Fibroblast of villous mesenchyme (primary cell): ENCODE data around the gene SIAE. TPM values are rescaled to one million over a fixed set of nuclear protein-coding genes. Genes with fewer than 3 reads are reported as not detected.

Source experiments
- DNase-seq: peaks from one replicate; pipeline ENCODE4 v3.0.0-alpha.2; 2010; ENCODE audit warnings: low read depth
- H3K4me3 ChIP-seq: 2 replicates; pipeline ENCODE4 v1.5.1; 2011; ENCODE audit warnings: low read depth, mild to moderate bottlenecking, low read length
- CTCF ChIP-seq: IDR thresholded peaks from 2 replicates; pipeline ENCODE4 v1.5.1; 2012; ENCODE audit warnings: low read depth, mild to moderate bottlenecking, low read length; ENCODE audit not compliant: insufficient read depth
- total RNA-seq: library from RNA; depleted of rRNA; stranded (reverse); fragments of >200 nt; gene quantifications from 2 replicates; pipeline ENCODE4 v1.2.3, GENCODE V29; 2012

Gene SIAE
- total RNA-seq, 1 donor, result 9.5 TPM

GRCh38 chr11:124669193-124669592, 4.3 kb downstream of the SIAE start:
- peak; percentile 56 for DNase-seq
- TF ChIP-seq CTCF, result peak; percentile 54
- H3K4me3 ChIP-seq, result no peak overlapping the region

- no peak overlapping the region for H3K4me3 ChIP-seq
- no peak for TF ChIP-seq CTCF
- no peak for DNase-seq
Measured at GRCh38 chr11:124667601-124668000, 5.9 kb downstream of the SIAE start.

GRCh38 chr11:124663861-124664260, 9.7 kb downstream of the SIAE start:
- no peak for TF ChIP-seq CTCF
- no peak overlapping the region for H3K4me3 ChIP-seq
- no peak for DNase-seq

GRCh38 chr11:124662106-124662505, 11.4 kb downstream of the SIAE start:
- H3K4me3 ChIP-seq, result no peak overlapping the region
- TF ChIP-seq CTCF, result no peak
- DNase-seq, result no peak

GRCh38 chr11:124661553-124661952, 12.0 kb downstream of the SIAE start:
- no peak for DNase-seq
- no peak for TF ChIP-seq CTCF
- no peak overlapping the region for H3K4me3 ChIP-seq

GRCh38 chr11:124658986-124659385, 14.6 kb downstream of the SIAE start:
- no peak for DNase-seq
- no peak for TF ChIP-seq CTCF

GRCh38 chr11:124658501-124658900, 15.0 kb downstream of the SIAE start:
- H3K4me3 ChIP-seq, result no peak overlapping the region
- TF ChIP-seq CTCF, result no peak
- DNase-seq, result no peak

More at GRCh38 chr11:124658986-124659385, 14.6 kb downstream of the SIAE start:
- H3K4me3 ChIP-seq, result no peak overlapping the region
